ENCODE data around the gene HIGD1A. TPM values are rescaled to one million over a fixed set of nuclear protein-coding genes. Genes with fewer than 3 reads are reported as not detected.

HIGD1A gene
- total and polyA plus RNA-seq, 9 of the 15 experiments (the other 6 are each of a cell fraction or from before 2014, with no cell fraction given), result 165 to 1,185 (median 333) TPM

- TF ChIP-seq C11orf30 (IDR thresholded peaks at IDR 0.05; ENCODE audit: low read depth), result peak; percentile 35; the same call in 1 of the 2 replicates
- TF ChIP-seq GABPA (tag; conservative IDR thresholded peaks at IDR 0.05; ENCODE audit: low read depth), result peak; percentile 79
- no peak for TF ChIP-seq ZC3H11A (IDR thresholded peaks at IDR 0.05; ENCODE audit: low read depth, low read length)
- no peak for TF ChIP-seq MIER1 (IDR thresholded peaks at IDR 0.05; ENCODE audit: low read depth)
- no peak for TF ChIP-seq FOS (IDR thresholded peaks at IDR 0.05; ENCODE audit: extremely low read depth, insufficient read length)
- TF ChIP-seq ZEB2 (IDR thresholded peaks at IDR 0.05), result peak; percentile 42; the same call in 1 of the 2 replicates
- TF ChIP-seq BACH1 (tag; IDR thresholded peaks at IDR 0.05), result no peak
- no peak for TF ChIP-seq JUNB (CRISPR knock-in tag; conservative IDR thresholded peaks at IDR 0.05)
- TF ChIP-seq E2F3 (CRISPR knock-in tag; IDR thresholded peaks at IDR 0.05), result no peak
- TF ChIP-seq U2AF2 (optimal IDR thresholded peaks at IDR 0.05; ENCODE audit: low read depth, low read length), result no peak
- peak; percentile 32 for TF ChIP-seq GATA2 (CRISPR knock-in tag; IDR thresholded peaks at IDR 0.05)
- TF ChIP-seq EWSR1 (IDR thresholded peaks at IDR 0.05; ENCODE audit: borderline replicate concordance, low read depth, partially characterized antibody), result no peak
- no peak for TF ChIP-seq BMI1 (IDR thresholded peaks at IDR 0.05; ENCODE audit: low read length)
- peak; percentile 61; the same call in 1 of the 2 replicates for TF ChIP-seq SMARCA4 (IDR thresholded peaks at IDR 0.05)
- TF ChIP-seq MECOM (CRISPR knock-in tag; IDR thresholded peaks at IDR 0.05), result peak; percentile 78
- peak in 1 of 2 experiments; percentile 26; a peak in 1 of 3 replicates for TF ChIP-seq CBX3 (IDR thresholded peaks at IDR 0.05; ENCODE audit: borderline replicate concordance in 1 of 2, low read length in 2 of 2)
- 0 out of 4 replicates have a peak, but pooled peaks of 1 of the 2 experiments have one; percentile 57 for TF ChIP-seq SRF (CRISPR knock-in tag; IDR thresholded peaks at IDR 0.05)
- peak; percentile 49; the same call in 1 of the 2 replicates for TF ChIP-seq JUND (IDR thresholded peaks at IDR 0.05; ENCODE audit: borderline replicate concordance, low read depth, low read length)
- TF ChIP-seq JUND (tag; IDR thresholded peaks at IDR 0.05; ENCODE audit: borderline replicate concordance, low read depth, low read length), result peak; percentile 61; the same call in 2 of the 3 replicates
- no peak for TF ChIP-seq ATF6 (CRISPR knock-in tag; IDR thresholded peaks at IDR 0.05)
- TF ChIP-seq NFRKB (IDR thresholded peaks at IDR 0.05; ENCODE audit: low read depth), result no peak
- peak; percentile 72 for TF ChIP-seq VEZF1 (CRISPR knock-in tag; IDR thresholded peaks at IDR 0.05)
- TF ChIP-seq CTCF (IDR thresholded peaks at IDR 0.05 in 2 of 3, conservative IDR thresholded peaks at IDR 0.05 in 1 of 3; ENCODE audit: insufficient read depth in 2 of 3, low read depth in 1 of 3, low read length in 3 of 3), result no peak
- peak; percentile 37; the same call in 1 of the 2 replicates for TF ChIP-seq LEF1 (IDR thresholded peaks at IDR 0.05)
Measured at GRCh38 chr3:42846685-42847522, 42.6 kb upstream of the HIGD1A start (continued).
